HL-60 (cell line): ENCODE results near the gene TOP2B.

Experiments used
- POLR2AphosphoS5 ChIP-seq: IDR thresholded peaks from 2 replicates; pipeline ENCODE4 v1.6.1; 2012; ENCODE audit warnings: low read depth
- TF ChIP-seq, protein P1 (sequence below): IDR thresholded peaks from one replicate; pipeline ENCODE4 v1.5.1; 2011; ENCODE audit warnings: low read length, control low read depth, inconsistent platforms; ENCODE audit not compliant: insufficient read depth

- no peak for TF ChIP-seq POLR2AphosphoS5
- TF ChIP-seq, protein P1, sequence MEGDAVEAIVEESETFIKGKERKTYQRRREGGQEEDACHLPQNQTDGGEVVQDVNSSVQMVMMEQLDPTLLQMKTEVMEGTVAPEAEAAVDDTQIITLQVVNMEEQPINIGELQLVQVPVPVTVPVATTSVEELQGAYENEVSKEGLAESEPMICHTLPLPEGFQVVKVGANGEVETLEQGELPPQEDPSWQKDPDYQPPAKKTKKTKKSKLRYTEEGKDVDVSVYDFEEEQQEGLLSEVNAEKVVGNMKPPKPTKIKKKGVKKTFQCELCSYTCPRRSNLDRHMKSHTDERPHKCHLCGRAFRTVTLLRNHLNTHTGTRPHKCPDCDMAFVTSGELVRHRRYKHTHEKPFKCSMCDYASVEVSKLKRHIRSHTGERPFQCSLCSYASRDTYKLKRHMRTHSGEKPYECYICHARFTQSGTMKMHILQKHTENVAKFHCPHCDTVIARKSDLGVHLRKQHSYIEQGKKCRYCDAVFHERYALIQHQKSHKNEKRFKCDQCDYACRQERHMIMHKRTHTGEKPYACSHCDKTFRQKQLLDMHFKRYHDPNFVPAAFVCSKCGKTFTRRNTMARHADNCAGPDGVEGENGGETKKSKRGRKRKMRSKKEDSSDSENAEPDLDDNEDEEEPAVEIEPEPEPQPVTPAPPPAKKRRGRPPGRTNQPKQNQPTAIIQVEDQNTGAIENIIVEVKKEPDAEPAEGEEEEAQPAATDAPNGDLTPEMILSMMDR = no peak
Observed at GRCh38 chr3:25663347-25663868, 1.3 kb downstream of the TOP2B start.
